ENCODE measurements around the gene LDHB.
"Not testable (repeated sequence)": the region's sequence is repeated elsewhere in the genome, so short reads cannot be mapped to it uniquely, and the experiment has no call there.

The LDHB gene

GRCh38 chr12:21661396-21662093 is 3.9 kb upstream of the LDHB start:
- not testable (repeated sequence) for DNase-seq

GRCh38 chr12:21659383-21659782 is 1.7 kb upstream of the LDHB start:
- DNase-seq: no peak

GRCh38 chr12:21656905-21657325 is 727 bp downstream of the LDHB start:
- DNase-seq: peak; percentile 45

- no peak for DNase-seq
Observed at GRCh38 chr12:21655591-21655990, 2.1 kb downstream of the LDHB start.

GRCh38 chr12:21651821-21652220 is 5.8 kb downstream of the LDHB start:
- DNase-seq: no peak

- no peak for DNase-seq
Observed at GRCh38 chr12:21650997-21651396, 6.6 kb downstream of the LDHB start.

- DNase-seq: no peak
Observed at GRCh38 chr12:21649034-21649433, 8.6 kb downstream of the LDHB start.

- DNase-seq: no peak
Observed at GRCh38 chr12:21648378-21648777, 9.3 kb downstream of the LDHB start.

GRCh38 chr12:21647179-21647578 is 10.5 kb downstream of the LDHB start:
- DNase-seq: no peak

- DNase-seq: not testable (repeated sequence)
Observed at GRCh38 chr12:21645041-21645500, 12.6 kb downstream of the LDHB start.

GRCh38 chr12:21644516-21644915 is 13.1 kb downstream of the LDHB start:
- DNase-seq: no peak

GRCh38 chr12:21643758-21644157 is 13.9 kb downstream of the LDHB start:
- no peak for DNase-seq

GRCh38 chr12:21642707-21643389 is 14.8 kb downstream of the LDHB start:
- DNase-seq: no peak

- DNase-seq: no peak
Observed at GRCh38 chr12:21638054-21638891, 19.4 kb downstream of the LDHB start.

GRCh38 chr12:21634245-21634644 is 23.4 kb downstream of the LDHB start:
- no peak for DNase-seq

- DNase-seq: no peak
Observed at GRCh38 chr12:21631367-21631766, 26.3 kb downstream of the LDHB start.

- DNase-seq: no peak
Observed at GRCh38 chr12:21627924-21628323, 29.7 kb downstream of the LDHB start.

- no peak for DNase-seq
Observed at GRCh38 chr12:21618566-21618965, 39.1 kb downstream of the LDHB start.

- DNase-seq: no peak
Observed at GRCh38 chr12:21617030-21617429, 40.6 kb downstream of the LDHB start.

- no peak for DNase-seq
Observed at GRCh38 chr12:21615431-21615830, 42.2 kb downstream of the LDHB start.

GRCh38 chr12:21614506-21614905 is 43.1 kb downstream of the LDHB start:
- DNase-seq: no peak

- DNase-seq: no peak
Observed at GRCh38 chr12:21613931-21614330, 43.7 kb downstream of the LDHB start.

- DNase-seq: no peak
Observed at GRCh38 chr12:21608196-21608595, 49.4 kb downstream of the LDHB start.

- no peak for DNase-seq
Observed at GRCh38 chr12:21607701-21608100, 49.9 kb downstream of the LDHB start.
